Stimulated activated CD8-positive, alpha-beta memory T cell treated with anti-CD3 and anti-CD28 coated beads, Interleukin-15, amount 100 ng/mL, for 1 hour (primary cell): ENCODE data around the gene FADS2.

Source experiments
- DNase-seq: peaks from one replicate; pipeline ENCODE4 v3.0.0-alpha.2; 2020; ENCODE audit warnings: low read depth

FADS2 gene

DNA sequence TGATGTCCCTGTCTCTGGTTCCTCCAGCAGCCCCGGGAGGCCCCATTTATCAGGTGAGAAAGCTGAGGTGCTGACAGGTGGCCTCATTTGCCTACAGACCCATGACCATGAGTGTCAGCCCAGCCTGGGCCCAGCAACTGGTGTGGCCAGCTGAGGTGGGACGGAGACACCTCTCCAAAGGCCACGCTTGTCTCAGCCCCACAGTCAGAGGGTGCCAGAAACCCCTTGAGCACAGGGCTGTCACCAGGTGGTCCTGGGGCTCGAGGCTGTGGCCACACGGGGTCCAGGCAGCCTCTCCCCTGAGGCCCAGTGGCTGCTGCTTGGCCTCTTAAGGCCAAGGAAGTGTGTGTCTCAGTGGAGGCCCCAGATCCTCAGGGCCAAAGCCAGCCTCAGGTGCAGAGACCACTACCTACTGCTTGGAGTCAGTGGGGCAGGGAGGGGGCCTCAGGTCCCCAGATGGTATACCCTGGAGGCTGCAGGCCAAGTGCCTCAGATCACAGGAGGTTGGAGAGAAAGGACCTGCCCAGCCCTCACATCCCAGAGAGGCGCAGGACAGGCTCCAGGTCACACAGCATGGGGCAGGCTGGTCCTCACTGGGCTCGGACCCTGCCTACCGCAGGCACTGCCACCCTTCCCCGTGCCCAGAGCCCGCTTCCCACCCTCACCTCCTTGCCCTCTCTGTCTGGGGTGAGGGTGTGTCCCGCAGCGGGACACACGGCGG is 77.9 kb downstream of the FADS2 start:
- DNase-seq = no peak

DNA sequence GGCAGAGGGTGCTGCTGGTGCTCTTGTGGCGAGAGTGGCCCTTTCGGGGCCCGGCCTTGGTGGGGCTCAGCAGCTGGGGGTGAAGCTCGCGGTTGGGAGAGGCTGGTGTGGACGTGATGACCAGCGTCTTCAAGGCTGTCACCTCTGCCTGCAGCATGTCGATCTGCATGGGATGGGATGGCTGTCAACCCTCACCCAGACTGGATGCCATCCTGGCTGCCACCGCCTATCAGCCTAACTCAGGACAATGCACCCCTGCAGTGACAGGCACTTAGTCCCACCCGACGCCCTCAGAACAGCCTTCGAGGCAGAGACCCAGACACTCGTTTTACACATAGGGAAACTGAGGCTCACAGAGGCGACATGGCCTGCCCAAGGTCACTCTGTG is 78.4 kb downstream of the FADS2 start:
- DNase-seq = no peak

DNA sequence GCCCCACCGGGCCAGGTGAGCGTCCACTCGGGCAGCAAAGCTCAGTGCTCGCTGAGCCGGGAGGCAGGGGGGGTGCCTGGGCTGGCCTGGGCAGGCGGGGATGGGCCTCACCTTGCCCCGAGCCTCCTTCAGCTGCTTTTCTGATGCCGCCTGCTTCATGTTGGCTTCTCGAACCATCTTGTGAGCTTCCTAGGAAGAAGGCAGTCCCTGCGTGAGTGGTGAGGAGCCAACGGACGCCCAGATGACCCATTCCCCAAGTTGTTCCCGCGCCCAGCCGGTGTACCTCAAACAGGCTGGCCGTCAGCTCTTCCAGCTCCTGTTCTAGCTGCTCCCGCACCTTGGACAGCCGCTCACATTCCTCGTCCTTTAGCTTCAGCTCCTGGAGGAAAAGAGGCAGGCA is 79.2 kb downstream of the FADS2 start:
- no peak for DNase-seq

DNA sequence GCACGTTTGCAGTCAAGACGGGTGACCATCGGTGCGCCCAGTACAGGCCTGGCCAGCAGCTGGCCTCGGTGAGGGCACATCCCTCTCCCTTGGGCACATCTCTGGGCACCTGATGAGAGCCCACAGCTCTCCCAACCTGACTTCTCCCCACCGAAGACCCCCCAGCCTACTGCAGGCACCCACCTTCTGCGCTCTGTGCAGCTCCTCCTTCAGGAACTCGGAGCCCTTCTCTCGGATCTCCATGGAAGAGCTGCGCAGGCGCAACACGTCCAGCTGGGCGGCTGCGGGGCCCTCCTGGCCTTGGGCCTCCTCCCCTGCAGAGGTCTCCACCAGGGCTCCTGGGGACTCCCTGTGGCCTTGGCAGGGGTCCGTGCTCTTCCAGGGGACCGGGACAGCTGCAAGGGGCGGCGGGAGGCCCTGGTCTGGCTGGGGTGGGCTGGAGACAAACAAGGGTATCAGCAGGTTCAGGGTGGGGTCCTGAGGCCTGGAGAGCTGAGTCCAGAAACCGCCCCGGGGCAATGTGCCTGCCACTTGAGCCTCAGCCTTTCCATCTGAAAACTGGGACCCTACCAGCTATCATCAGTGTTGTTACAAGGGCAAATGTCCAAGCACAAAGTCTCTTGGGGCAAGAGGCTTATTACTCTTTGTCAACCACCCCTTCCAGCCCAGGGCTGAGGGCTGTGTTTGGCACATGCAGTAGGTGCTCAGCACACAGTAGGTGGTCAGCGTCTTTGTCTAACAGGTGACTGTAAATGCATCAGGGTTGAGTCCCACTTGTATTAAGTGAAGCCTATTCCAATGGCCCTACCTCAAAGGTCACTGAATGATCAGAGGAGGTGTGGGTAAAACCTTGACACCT is 80.0 kb downstream of the FADS2 start:
- no peak for DNase-seq

DNA sequence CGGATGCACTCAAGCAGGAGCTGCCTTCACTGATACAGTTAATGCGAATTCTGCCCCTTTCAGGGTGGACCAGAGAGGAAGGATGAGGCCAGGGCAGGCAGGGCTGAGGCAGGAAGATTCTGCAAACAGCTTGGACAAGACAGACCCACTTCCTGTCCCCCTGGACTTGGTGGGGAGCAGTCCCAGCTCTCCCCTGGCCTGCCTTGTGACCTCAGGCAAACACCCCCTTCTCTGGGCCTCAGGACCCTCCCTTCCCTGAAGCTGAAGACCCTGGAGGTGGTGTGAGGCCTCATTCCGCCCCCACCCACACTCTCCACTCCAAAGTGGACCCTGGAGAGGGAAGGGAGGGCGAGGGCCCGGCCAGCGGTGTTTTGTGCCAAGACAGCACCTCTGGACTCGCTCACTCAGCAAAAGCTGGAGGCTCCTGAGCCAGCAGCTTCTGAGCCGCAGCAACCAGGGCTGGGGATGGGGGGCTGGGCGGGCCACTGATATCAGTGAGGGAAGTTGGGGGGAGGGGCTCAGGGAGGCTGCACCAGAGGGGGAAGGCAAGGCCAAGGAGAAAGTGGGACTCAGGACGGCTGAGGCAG is 80.7 kb downstream of the FADS2 start:
- DNase-seq = no peak

DNA sequence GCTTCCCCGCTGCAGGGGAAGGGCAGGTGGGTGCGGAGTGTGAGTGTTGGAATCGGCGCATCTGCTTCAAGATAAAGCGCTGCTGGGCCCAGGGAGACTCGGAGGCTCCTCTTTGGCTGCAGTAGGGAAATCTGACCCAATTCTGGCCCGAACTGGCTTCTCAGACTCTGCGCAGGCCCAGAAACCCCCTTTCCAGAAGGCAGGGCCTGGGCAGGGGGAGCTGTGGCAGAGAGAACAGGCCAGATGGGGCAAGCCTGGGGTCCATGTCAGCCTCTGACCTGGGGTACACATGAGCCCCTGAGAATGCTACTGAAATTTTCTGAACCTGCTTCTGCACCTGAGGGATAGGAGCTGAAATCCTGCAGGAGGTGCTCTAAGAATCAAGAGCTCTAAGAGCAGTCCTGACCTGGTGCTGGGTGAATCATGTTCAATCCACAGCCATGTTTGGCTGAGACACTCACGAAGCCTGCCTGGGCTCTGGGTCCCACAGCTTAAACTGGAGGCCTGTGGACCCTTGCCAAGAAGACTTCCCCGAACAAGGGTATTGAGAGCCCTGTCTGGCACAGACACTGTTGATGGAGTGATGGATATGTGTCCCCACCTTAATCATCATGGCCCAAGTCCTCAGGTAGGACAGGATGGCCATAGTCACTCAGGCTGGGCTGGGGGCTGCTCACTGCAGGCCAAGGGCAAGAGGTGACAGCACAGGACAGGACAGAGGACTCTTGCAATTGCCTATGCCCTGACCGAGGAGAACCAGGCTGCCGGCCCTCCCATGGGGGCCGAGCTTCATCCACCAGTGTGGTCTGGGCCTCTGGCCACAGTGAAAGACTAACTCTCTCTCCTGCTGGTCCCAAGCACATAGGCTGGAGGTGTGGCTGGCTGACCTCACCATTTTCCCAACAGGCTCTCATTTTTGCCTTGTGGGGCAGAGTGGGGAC is 82.4 kb downstream of the FADS2 start:
- DNase-seq = no peak

DNA sequence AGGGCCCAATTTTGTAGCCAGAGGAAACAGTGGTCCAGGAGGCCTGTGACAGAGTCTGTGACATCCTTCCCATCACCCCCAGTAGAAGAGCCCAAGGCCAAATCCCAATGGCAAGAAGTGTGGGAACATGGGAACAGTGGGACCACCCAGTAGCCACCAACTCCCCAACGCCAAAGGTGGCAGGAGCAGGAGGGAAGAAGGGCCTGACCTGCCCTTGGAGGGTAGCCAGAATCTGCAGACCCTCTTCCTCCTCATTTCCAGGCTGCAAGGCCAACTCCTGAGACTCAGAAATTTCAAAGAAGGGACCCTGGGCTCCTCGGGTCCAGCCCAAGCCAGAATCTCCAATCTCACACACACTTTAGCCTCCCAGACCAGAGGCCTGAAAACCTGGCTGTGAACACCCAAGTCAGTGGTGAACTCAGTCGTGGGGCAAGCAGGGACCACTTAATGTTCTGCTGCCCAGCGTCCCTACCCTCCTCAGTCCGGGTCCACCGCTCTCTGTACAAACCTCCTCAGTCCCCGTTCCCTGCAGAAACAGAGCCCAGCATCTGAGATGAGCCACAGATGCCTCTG is 83.1 kb downstream of the FADS2 start:
- no peak for DNase-seq

DNA sequence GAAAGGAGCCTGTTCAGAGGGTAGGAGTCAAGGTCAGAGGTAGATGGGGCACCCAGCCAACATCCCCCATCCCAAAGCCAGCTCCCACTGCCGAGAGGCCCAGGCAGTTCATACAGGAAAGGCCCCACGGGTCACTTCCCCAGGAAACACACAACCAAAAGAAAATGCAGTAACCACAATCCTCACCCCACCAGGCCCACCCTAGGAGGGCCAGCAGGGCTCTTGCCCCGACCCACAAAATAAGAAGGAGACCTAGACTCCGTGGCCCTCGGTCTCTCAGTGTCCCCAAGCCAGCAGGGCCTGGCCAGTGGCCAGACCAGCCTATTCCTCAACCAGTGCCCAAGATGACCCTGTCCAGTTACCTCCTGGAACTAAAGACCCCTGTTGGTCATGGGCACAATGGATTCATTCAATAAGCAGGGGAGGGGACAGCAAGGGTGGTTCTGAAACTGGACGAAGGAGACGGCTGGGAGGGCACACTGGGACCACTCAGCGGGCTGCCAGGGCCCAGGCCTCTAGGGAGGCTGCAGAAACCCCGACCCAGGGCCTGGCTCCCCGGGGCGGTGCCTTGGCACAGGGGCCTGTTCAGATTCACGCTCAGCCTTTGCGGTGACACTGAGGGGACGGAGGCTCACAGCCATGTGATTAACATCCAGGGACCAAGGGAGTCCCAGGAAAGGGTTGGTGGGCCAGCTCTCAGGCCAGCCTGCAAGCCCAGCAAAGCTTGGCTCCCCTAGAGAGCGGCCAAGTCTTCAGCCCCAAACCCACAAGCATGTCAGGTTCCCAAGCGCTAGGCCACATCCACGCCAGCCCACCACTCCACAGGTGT is 83.8 kb downstream of the FADS2 start:
- DNase-seq = no peak

DNA sequence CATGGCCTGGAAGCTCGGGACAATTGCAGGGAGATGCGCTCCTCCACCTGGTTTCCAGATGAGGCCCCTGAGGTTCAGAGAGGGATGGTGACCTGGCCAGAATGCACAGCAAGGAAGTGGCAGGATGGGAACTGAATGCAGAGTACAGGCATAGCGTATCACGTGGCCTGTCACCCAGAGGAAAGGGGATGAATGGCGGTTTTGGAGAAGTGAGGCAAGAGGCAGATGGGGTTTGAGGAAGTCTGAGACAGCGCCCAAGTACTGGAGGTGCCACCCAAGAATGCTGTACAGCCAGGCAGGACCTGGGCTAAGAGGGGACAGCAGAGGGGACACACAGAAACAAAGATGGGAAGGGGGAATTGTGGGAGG is 84.4 kb downstream of the FADS2 start:
- no peak for DNase-seq

DNA sequence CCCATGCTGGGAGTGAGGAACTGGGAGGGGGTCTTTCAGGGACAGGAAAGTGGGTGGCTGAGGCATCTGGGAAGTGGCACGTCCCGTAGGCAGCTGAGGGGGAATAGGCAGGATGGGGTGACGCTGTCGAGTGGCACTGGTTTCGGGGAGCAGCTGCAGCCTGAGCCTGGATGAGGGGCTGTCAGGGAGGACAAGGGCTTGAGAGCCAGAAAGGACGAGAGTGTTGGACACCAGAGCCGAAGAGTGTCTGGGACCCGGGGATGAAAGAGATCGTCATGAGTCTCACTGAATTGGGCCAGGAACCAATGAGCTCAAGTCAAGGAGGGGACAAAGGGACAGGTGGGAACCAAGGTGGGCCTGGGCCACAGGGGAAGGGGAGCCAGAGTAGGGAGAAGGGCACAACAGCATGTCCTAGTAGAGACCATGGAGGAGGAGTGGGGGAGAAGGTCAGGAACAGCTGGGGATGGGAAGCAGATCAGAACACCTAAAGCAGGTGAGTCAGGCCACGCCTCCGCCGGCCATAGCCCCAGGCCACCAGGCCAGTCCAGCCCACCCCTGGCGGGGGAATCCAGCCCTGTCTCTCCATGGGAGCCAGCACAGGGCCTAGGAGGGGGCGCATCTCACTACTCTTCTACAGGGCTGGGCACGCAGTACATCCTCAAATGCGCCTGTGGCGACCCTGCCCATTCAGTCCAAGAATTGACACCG is 85.0 kb downstream of the FADS2 start:
- DNase-seq = no peak

DNA sequence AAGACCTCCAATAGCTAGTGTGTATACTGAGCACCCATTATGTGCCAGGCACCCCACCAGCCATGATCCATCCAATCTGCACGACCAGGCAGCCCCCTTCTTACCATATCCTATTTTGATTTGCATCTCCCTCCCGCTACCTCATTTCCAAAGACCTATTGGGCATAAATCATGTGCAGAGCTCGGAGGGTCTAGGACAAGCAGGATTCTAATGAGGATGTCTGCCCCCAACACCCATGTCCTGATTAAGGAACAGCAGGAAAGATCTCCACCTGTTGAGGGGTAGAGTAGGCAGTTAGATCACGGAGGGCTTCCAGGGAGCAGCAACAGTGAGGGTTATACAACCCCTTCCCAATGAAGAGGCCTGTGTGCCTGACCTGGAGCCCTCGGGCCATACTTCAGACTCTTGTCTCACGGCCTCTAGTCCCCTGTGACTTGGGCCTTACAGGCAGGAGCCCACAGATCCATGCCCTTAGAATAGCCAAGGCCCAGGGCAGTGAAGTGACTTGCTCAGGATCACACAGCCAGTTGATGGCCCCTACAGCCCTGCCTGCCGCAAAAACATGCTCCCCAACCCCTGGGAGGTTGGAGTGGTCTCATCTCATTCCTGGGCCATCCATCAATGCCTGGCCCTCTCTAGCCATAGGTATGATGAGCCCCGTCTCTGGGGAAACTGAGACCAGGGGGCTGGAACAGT is 85.7 kb downstream of the FADS2 start:
- DNase-seq = no peak

DNA sequence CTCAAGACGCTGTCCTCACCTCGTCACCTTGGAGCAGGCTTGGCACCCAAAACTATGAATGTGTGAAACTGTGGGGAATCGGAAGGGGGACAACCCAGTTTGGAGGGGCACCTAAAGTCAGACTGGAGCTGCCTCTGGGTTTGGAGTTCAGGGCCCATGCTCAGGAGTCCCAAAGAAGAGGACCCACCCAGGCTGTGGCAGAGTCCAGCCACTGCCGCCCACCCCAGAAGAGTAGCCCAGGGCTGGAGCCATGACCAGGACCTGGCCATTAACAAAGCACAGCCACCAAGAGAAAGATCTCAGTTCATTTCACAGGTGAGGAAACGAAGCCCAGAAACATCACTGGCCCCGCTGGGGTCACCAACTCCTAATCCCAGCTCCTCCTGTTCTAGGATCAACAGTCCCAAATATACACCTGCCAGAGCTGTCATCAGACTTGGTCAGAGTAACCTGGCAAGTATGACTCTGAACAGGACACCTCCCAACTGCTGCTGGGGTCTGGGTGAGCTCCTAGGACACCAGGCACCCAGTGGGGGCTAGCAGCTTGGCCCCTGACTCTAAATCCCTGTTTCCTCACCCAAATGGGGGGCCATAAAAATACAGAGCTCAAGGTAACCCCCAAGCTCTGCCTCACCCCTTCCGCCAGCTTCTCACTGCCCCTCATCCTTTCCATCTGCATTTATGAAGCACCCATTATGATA is 86.5 kb downstream of the FADS2 start:
- DNase-seq = no peak

DNA sequence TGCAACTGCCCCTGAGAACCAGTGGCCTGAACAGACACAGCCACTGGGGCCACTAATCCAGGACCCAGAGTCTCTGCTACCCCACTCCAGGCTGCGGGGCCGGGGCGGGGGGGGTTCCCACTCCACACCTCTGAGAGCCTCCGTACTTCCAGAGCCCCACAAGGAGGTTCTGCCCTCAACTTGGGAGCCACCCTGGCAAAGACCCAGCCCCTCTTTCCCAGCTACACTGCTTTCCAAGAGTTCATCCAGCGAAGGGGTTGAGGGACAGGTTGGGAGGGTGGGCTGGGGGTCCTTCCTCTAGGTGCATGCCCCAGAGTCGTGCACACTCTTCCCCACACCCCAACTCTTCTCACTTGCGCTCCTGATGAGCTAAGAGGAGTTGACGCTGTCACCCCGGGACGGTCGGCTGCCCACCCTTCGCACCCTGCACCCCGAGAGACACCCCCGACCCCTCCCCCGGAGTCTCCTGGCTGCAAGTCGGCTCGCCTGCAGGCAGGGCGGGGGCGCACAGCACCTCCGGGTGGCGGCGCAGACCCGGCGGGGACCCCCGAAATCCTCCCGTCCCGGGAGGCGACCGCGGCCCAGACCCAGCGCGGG is 88.7 kb downstream of the FADS2 start:
- DNase-seq = no peak
